GM12878 (cell line): ENCODE measurements around the gene DDX31. TPM values are rescaled to one million over a fixed set of nuclear protein-coding genes. Genes with fewer than 3 reads are reported as not detected.

Experiments
- ATAC-seq: fragments of 200-7000 bp; cut with Tn5 transposase; 3 replicates; pipeline ENCODE4 v1.9.1; 2020; ENCODE audit warnings: mild to moderate bottlenecking, moderate library complexity
- BruUV-seq: library from RNA; stranded (reverse); fragments of 400-500 nt; replicated peaks from 2 replicates; lab custom pipeline; 2021; lab: Mats Ljungman, UMichigan
- CTCF ChIA-PET: fragments of 300-600 bp; sonication (Branson Sonifier 250); formaldehyde crosslinking; extraction: SDS; loops from one replicate; lab custom pipeline; 2021; ENCODE audit warnings: inconsistent platforms; lab: Yijun Ruan, JAX
- POLR2A ChIA-PET: fragments of 350-600 bp; formaldehyde crosslinking; extraction: SDS; loops from one replicate; lab custom pipeline; 2021; ENCODE audit warnings: inconsistent platforms; lab: Charles Lee
- RAD21 ChIA-PET: fragments of 300-600 bp; sonication (Branson Sonifier 250); formaldehyde crosslinking; loops from one replicate; lab custom pipeline; 2023; ENCODE audit warnings: antibody characterized with exemption; ENCODE audit not compliant: unreplicated experiment; lab: Charles Lee
- SMC1A ChIA-PET: fragments of 300-600 bp; sonication (Branson Sonifier 250); formaldehyde crosslinking; loops from one replicate; lab custom pipeline; 2023; ENCODE audit not compliant: unreplicated experiment, uncharacterized antibody; lab: Charles Lee
- DNase-seq: peaks from one replicate; pipeline ENCODE4 v3.0.0-alpha.2; 2011; ENCODE audit warnings: low read depth, low spot score
- FAIRE-seq: peaks from 3 replicates; lab custom pipeline; 2011; peaks lifted over from hg19 to GRCh38; lab: Jason Lieb, UNC
- H2AFZ ChIP-seq: 2 replicates; pipeline ENCODE4 v1.6.0; 2011; ENCODE audit warnings: low read depth, low read length, control low read depth; ENCODE audit not compliant: control insufficient read depth
- H3K27ac ChIP-seq: 2 replicates; pipeline ENCODE4 v1.5.1; 2011; ENCODE audit warnings: control low read depth; ENCODE audit not compliant: control insufficient read depth, insufficient read depth
- H3K27me3 ChIP-seq, 2 experiments: replicated peaks in 1 of 2; 2 replicates each; pipeline versions ENCODE4 v1.6.0 to v1.6.1; 2011; ENCODE audit warnings: low read length in 1 of 2; ENCODE audit not compliant: control insufficient read depth in 2 of 2, insufficient read depth in 2 of 2
- H3K36me3 ChIP-seq, 2 experiments: 2 replicates each; pipeline ENCODE4 v1.5.1; 2011; ENCODE audit warnings: low read length in 1 of 2; ENCODE audit not compliant: control insufficient read depth in 2 of 2, insufficient read depth in 2 of 2
- H3K4me1 ChIP-seq: 2 replicates; pipeline ENCODE4 v1.6.1; 2011; ENCODE audit warnings: mild to moderate bottlenecking, low read length, moderate library complexity, mixed read lengths; ENCODE audit not compliant: control insufficient read depth, insufficient read depth
- H3K4me2 ChIP-seq: 2 replicates; pipeline ENCODE4 v1.6.0; 2011; ENCODE audit warnings: control low read depth; ENCODE audit not compliant: control insufficient read depth, insufficient read depth
- H3K4me3 ChIP-seq: fragments of 200-600 bp; sonication (generic); 2 replicates; pipeline ENCODE4 v1.5.1; 2016
- H3K79me2 ChIP-seq: 2 replicates; pipeline ENCODE4 v1.6.0; 2011; ENCODE audit warnings: low read length; ENCODE audit not compliant: control insufficient read depth, insufficient read depth
- H3K9ac ChIP-seq: 2 replicates; pipeline ENCODE4 v1.8.0; 2011; ENCODE audit warnings: low read length, control low read depth, mixed read lengths; ENCODE audit not compliant: control insufficient read depth, insufficient read depth
- H3K9me3 ChIP-seq: replicated peaks from 3 replicates; pipeline ENCODE4 v1.5.1; 2011; ENCODE audit warnings: mild to moderate bottlenecking, low read length; ENCODE audit not compliant: control insufficient read depth, insufficient read depth
- H4K20me1 ChIP-seq: 2 replicates; pipeline ENCODE4 v1.6.0; 2011; ENCODE audit not compliant: control insufficient read depth, insufficient read depth
- BHLHE40 ChIP-seq, 2 experiments: fragments of 450-650 bp in 1 of 2; IDR thresholded peaks; 2 replicates each; pipeline ENCODE4 v1.6.1; 2011 to 2017; ENCODE audit warnings: low read depth in 2 of 2, borderline replicate concordance in 1 of 2, improper control_type of control experiment in 1 of 2, low read length in 1 of 2, mild to moderate bottlenecking in 1 of 2
- ESRRA ChIP-seq: IDR thresholded peaks from 2 replicates; pipeline ENCODE4 v1.6.1; 2012; ENCODE audit warnings: mild to moderate bottlenecking, low read length, improper control_type of control experiment
- HDGF ChIP-seq: fragments of 450-650 bp; IDR thresholded peaks from 2 replicates; pipeline ENCODE4 v1.6.1; 2016; ENCODE audit warnings: antibody characterized with exemption
- RFX5 ChIP-seq: IDR thresholded peaks from 2 replicates; pipeline ENCODE4 v1.6.1; 2011; ENCODE audit warnings: low read depth, low read length, improper control_type of control experiment
- SMAD5 ChIP-seq: IDR thresholded peaks from 2 replicates; pipeline ENCODE4 v1.6.1; 2016; ENCODE audit warnings: antibody characterized with exemption, low read depth
- WGBS: methylation state at CpG from one replicate; pipeline ENCODE4 v1.1.6; 2016; ENCODE audit warnings: low lambda C conversion rate; ENCODE audit not compliant: insufficient replicate concordance, insufficient coverage; ENCODE audit errors: missing lambda C conversion rate; 5-methylcytosine and 5-hydroxymethylcytosine counted together
- in situ Hi-C: fragments of 300-500 bp; cut with MboI; formaldehyde crosslinking; loops from 9 replicates; pipeline ENCODE4 v1.14.3; 2018; ENCODE audit warnings: mixed read lengths
- intact Hi-C: fragments of 100-400 bp; cut with micrococcal nuclease; formaldehyde crosslinking; loops from one replicate; pipeline ENCODE4 v1.14.2; 2022; ENCODE audit not compliant: unreplicated experiment
- polyA plus RNA-seq, 11 experiments: library from polyadenylated mRNA; depleted of rRNA in 4 of 11; unstranded in 6 of 11; stranded (reverse) in 5 of 11; fragments of >200 nt; fragmentation: Nextera tagmentation in 4 of 11; fragmentation: Illumina TruSeq in 1 of 11; extraction: Ambion mirVana in 4 of 11; extraction: Trizol in 1 of 11; gene quantifications; 1 replicate in 1 of 11; 2 replicates in 10 of 11; pipeline versions ENCODE4 v1.2.1 to v1.2.3, GENCODE V29; 2011 to 2016; ENCODE audit warnings: inconsistent platforms in 2 of 11, missing spikeins in 2 of 11, low read depth in 1 of 11
- total RNA-seq, 4 experiments: library from RNA; depleted of rRNA in 3 of 4; stranded (reverse); fragments of >200 nt in 3 of 4; fragmentation: Illumina TruSeq in 1 of 4; extraction: Trizol in 1 of 4; gene quantifications; 2 replicates each; pipeline versions ENCODE4 v1.2.1 to v1.2.3, GENCODE V29; 2013 to 2021
- TF ChIP-seq, protein P1 (sequence below): fragments of 450-650 bp; IDR thresholded peaks from 2 replicates; pipeline ENCODE4 v1.6.1; 2017; ENCODE audit warnings: low read depth, mild to moderate bottlenecking, moderate library complexity
- TF ChIP-seq, protein P2 (sequence below): IDR thresholded peaks from 2 replicates; pipeline ENCODE4 v1.6.1; 2012; ENCODE audit warnings: mild to moderate bottlenecking, low read depth, low read length

Gene DDX31
- total and polyA plus RNA-seq, 10 of the 15 experiments (the other 5 are each of a cell fraction or from before 2014, with no cell fraction given) = 12.1 to 30.8 (median 20.8) TPM

DNA sequence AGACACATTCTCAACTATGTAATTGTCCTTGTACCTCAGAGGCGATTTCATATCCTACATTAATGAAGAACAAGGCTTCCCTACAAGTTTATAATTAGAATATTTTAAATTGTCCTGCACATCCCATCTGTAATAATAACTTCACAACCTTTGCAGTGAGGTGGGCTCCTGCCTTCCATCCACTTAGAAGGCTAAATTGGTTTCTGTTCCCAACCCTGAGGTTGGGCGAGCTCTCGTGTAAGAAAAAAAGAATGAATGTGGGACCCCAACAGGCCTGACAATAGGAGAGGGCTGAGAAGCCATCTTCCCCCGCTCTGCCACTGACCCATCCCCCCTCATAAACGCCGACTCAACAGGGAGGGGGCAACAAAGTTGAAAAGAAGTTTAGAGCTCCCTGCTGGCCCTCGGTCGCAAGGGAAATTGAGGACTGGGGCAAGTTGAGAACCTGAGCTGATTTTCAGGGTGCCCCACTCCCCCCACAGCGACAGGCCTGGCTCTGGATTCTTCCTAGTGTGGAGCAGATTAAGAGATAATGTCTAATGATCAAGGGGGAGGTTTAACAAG is 78.0 kb downstream of the DDX31 start:
- Histone ChIP-seq H3K36me3 (peaks cover 1 to 5% of the 10 kb centered on the region in 2 experiments), H3K27ac (no peak overlapping the region), H4K20me1 (no peaks in the 10 kb centered on the region), H3K9ac (no peak overlapping the region), H3K79me2 (no peaks in the 10 kb centered on the region), H3K4me3 (no peak overlapping the region), H3K4me2 (no peak overlapping the region), H3K9me3 (no peaks in the 10 kb centered on the region), H2AFZ (no peak overlapping the region), H3K4me1 (no peaks in the 10 kb centered on the region)
- intact Hi-C loops = no loop called here
- ChIA-PET SMC1A (no interaction called here), RAD21 (no interaction called here), POLR2A (no interaction called here)
- ATAC-seq (no peak), DNase-seq (no peak)
- BruUV-seq = no TSS peak
- in situ Hi-C loops = no loop called here
- TF ChIP-seq ESRRA = no peak
- no peak for TF ChIP-seq RFX5
- TF ChIP-seq, protein P1, sequence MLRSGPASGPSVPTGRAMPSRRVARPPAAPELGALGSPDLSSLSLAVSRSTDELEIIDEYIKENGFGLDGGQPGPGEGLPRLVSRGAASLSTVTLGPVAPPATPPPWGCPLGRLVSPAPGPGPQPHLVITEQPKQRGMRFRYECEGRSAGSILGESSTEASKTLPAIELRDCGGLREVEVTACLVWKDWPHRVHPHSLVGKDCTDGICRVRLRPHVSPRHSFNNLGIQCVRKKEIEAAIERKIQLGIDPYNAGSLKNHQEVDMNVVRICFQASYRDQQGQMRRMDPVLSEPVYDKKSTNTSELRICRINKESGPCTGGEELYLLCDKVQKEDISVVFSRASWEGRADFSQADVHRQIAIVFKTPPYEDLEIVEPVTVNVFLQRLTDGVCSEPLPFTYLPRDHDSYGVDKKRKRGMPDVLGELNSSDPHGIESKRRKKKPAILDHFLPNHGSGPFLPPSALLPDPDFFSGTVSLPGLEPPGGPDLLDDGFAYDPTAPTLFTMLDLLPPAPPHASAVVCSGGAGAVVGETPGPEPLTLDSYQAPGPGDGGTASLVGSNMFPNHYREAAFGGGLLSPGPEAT = no peak
- no peak for TF ChIP-seq BHLHE40 (IDR thresholded peaks at IDR 0.05; ENCODE audit: borderline replicate concordance in 1 of 2, low read depth in 2 of 2, low read length in 1 of 2)
- no peak for TF ChIP-seq SMAD5
- TF ChIP-seq, protein P2, sequence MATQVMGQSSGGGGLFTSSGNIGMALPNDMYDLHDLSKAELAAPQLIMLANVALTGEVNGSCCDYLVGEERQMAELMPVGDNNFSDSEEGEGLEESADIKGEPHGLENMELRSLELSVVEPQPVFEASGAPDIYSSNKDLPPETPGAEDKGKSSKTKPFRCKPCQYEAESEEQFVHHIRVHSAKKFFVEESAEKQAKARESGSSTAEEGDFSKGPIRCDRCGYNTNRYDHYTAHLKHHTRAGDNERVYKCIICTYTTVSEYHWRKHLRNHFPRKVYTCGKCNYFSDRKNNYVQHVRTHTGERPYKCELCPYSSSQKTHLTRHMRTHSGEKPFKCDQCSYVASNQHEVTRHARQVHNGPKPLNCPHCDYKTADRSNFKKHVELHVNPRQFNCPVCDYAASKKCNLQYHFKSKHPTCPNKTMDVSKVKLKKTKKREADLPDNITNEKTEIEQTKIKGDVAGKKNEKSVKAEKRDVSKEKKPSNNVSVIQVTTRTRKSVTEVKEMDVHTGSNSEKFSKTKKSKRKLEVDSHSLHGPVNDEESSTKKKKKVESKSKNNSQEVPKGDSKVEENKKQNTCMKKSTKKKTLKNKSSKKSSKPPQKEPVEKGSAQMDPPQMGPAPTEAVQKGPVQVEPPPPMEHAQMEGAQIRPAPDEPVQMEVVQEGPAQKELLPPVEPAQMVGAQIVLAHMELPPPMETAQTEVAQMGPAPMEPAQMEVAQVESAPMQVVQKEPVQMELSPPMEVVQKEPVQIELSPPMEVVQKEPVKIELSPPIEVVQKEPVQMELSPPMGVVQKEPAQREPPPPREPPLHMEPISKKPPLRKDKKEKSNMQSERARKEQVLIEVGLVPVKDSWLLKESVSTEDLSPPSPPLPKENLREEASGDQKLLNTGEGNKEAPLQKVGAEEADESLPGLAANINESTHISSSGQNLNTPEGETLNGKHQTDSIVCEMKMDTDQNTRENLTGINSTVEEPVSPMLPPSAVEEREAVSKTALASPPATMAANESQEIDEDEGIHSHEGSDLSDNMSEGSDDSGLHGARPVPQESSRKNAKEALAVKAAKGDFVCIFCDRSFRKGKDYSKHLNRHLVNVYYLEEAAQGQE = no peak
- no peak for TF ChIP-seq HDGF
- TF ChIP-seq, all 136 proteins: peak for 0
- 76% methylated on average over 9 of the region's 9 CpGs for WGBS
- H3K27me3 ChIP-seq = peaks cover 1 to 10% of the 10 kb centered on the region in 2 experiments; a peak in 3 of 4 replicates
- FAIRE-seq = no peak
- CTCF ChIA-PET = interaction anchor here (0.6 kb wide), 1 partner anchor 661 kb away, joined by 3 read pairs; no protein-coding TSS in a partner anchor
